ENCODE measurements around the gene PCNP.

PCNP gene

GRCh38 chr3:101619734-101620133 is 45.8 kb downstream of the PCNP start:
- no peaks in the 10 kb centered on the region for H3K36me3 ChIP-seq
- no peak overlapping the region for H3K27ac ChIP-seq
- intact Hi-C loops (cut with DNase I; ENCODE audit: low total_unique reads), result no loop called here
- TF ChIP-seq, protein P1, sequence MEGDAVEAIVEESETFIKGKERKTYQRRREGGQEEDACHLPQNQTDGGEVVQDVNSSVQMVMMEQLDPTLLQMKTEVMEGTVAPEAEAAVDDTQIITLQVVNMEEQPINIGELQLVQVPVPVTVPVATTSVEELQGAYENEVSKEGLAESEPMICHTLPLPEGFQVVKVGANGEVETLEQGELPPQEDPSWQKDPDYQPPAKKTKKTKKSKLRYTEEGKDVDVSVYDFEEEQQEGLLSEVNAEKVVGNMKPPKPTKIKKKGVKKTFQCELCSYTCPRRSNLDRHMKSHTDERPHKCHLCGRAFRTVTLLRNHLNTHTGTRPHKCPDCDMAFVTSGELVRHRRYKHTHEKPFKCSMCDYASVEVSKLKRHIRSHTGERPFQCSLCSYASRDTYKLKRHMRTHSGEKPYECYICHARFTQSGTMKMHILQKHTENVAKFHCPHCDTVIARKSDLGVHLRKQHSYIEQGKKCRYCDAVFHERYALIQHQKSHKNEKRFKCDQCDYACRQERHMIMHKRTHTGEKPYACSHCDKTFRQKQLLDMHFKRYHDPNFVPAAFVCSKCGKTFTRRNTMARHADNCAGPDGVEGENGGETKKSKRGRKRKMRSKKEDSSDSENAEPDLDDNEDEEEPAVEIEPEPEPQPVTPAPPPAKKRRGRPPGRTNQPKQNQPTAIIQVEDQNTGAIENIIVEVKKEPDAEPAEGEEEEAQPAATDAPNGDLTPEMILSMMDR (IDR thresholded peaks at IDR 0.05), result no peak
- no peaks in the 10 kb centered on the region for H3K9me3 ChIP-seq
- H3K4me3 ChIP-seq, result no peak overlapping the region
- no peaks in the 10 kb centered on the region for H3K27me3 ChIP-seq
- H3K4me1 ChIP-seq, result no peaks in the 10 kb centered on the region
- no peak for DNase-seq

- Histone ChIP-seq H3K4me3 (no peak overlapping the region), H3K36me3 (no peaks in the 10 kb centered on the region), H3K27ac (no peak overlapping the region), H3K9me3 (no peaks in the 10 kb centered on the region), H3K27me3 (no peaks in the 10 kb centered on the region), H3K4me1 (no peaks in the 10 kb centered on the region)
- intact Hi-C loops (cut with DNase I; ENCODE audit: low total_unique reads), result no loop called here
- TF ChIP-seq, protein P1 (IDR thresholded peaks at IDR 0.05), result no peak
- no peak for DNase-seq
These were observed 49.7 kb downstream of the PCNP start for GRCh38 chr3:101623656-101624055.

- DNase-seq, result peak in 1 of 2 donors; percentile 13
- Histone ChIP-seq H3K4me1 (no peaks in the 10 kb centered on the region), H3K27ac (no peak overlapping the region), H3K4me3 (no peak overlapping the region), H3K9me3 (no peaks in the 10 kb centered on the region), H3K36me3 (no peaks in the 10 kb centered on the region), H3K27me3 (no peaks in the 10 kb centered on the region)
- intact Hi-C loops (cut with DNase I; ENCODE audit: low total_unique reads), result no loop called here
- TF ChIP-seq, protein P1 (IDR thresholded peaks at IDR 0.05), result no peak
These were observed 50.9 kb downstream of the PCNP start for GRCh38 chr3:101624857-101625256.

- Histone ChIP-seq H3K4me1 (no peaks in the 10 kb centered on the region), H3K36me3 (no peaks in the 10 kb centered on the region), H3K4me3 (no peak overlapping the region), H3K9me3 (no peaks in the 10 kb centered on the region), H3K27ac (no peak overlapping the region), H3K27me3 (no peaks in the 10 kb centered on the region)
- TF ChIP-seq, protein P1 (IDR thresholded peaks at IDR 0.05), result no peak
- intact Hi-C loops (cut with DNase I; ENCODE audit: low total_unique reads), result no loop called here
- no peak for DNase-seq
These were observed 51.9 kb downstream of the PCNP start for GRCh38 chr3:101625879-101626278.

DNA sequence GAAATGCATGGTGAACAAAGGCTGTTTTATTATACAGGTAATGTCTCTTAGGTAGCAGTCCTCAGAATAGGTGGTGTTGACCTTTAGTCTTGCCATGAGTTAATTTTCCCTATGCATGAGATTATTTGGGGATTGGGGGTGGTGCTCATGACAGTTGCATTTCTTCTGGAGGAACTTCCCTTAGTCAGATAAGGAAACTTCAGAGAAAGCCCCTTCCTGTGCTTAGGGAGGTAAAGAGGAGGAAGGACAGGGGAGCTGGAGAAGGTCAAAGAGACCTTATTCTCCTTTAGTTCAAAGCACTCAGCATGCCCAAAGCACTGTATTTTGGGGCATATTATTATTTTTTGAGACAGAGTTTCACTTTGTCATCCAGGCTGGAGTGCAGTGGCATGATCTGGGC is 55.2 kb downstream of the PCNP start:
- TF ChIP-seq, protein P1 (IDR thresholded peaks at IDR 0.05), result no peak
- no peaks in the 10 kb centered on the region for H3K4me1 ChIP-seq
- no peak overlapping the region for H3K4me3 ChIP-seq
- H3K27ac ChIP-seq, result no peak overlapping the region
- no peaks in the 10 kb centered on the region for H3K9me3 ChIP-seq
- no peak for DNase-seq
- no peaks in the 10 kb centered on the region for H3K36me3 ChIP-seq
- H3K27me3 ChIP-seq, result no peaks in the 10 kb centered on the region
- intact Hi-C loops (cut with DNase I; ENCODE audit: low total_unique reads), result no loop called here
